ENCODE measurements around the gene SPATA33.

DNA sequence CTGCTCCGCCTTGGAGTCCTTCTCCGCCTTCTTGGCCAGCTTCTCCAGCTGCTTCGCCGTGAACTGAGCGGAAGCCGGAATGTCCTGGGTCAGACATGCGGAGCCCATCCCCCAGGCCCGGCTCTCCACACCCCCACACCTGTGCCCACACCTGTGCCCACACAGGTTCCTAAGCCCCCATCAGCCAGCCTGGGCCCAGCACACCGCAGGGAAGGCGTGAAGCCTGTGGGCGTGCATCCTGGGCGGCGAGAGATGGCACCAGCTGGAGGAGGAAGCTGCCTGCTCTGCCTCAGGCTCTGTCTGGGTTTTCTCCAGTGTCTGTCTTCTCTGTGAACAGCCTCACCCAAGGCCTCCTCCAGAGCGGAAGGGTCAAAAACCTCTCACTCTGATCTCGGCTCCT is 6.1 kb upstream of the SPATA33 start:
- TF ChIP-seq, protein P1, sequence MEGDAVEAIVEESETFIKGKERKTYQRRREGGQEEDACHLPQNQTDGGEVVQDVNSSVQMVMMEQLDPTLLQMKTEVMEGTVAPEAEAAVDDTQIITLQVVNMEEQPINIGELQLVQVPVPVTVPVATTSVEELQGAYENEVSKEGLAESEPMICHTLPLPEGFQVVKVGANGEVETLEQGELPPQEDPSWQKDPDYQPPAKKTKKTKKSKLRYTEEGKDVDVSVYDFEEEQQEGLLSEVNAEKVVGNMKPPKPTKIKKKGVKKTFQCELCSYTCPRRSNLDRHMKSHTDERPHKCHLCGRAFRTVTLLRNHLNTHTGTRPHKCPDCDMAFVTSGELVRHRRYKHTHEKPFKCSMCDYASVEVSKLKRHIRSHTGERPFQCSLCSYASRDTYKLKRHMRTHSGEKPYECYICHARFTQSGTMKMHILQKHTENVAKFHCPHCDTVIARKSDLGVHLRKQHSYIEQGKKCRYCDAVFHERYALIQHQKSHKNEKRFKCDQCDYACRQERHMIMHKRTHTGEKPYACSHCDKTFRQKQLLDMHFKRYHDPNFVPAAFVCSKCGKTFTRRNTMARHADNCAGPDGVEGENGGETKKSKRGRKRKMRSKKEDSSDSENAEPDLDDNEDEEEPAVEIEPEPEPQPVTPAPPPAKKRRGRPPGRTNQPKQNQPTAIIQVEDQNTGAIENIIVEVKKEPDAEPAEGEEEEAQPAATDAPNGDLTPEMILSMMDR (IDR thresholded peaks at IDR 0.05; ENCODE audit: low read depth, low read length), result no peak
- TF ChIP-seq POLR2A (IDR thresholded peaks at IDR 0.05; ENCODE audit: extremely low read depth, insufficient read length) (no peak), MYC (IDR thresholded peaks at IDR 0.05; ENCODE audit: low read depth, low read length) (no peak)

All from NB4 (cell line).